Measurements from ENCODE around the gene BOK. TPM values are rescaled to one million over a fixed set of nuclear protein-coding genes. Genes with fewer than 3 reads are reported as not detected.

Gene BOK
- total RNA-seq, 1 experiment from 2014 or later: 41.5 TPM

DNA sequence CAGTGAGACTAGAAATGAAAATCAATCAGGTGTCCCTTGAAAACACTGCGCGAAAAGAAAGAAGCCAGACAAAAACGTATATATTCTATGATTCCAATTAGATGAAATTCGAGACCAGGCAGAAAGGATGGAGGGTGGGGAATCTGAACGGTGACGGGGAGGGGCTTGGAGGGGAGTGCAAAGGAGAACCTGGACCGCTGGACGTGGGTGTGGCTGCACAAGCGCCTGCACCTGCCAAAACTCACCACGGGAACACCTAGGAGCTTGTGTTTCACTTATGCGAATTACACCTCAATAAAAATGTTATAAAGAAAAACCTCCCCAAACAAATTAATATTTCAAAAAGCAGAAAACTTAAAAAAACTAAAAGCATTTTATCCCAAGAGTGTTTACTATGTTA lies 56.5 kb downstream of the BOK start (continued):
- no peak for TF ChIP-seq CTCF (IDR thresholded peaks at IDR 0.05 in 2 of 3, conservative IDR thresholded peaks at IDR 0.05 in 1 of 3; ENCODE audit: borderline replicate concordance in 1 of 3, insufficient read depth in 1 of 3, low read depth in 2 of 3, low read length in 2 of 3)
- TF ChIP-seq RAD21 (IDR thresholded peaks at IDR 0.05; ENCODE audit: low read depth): no peak

DNA sequence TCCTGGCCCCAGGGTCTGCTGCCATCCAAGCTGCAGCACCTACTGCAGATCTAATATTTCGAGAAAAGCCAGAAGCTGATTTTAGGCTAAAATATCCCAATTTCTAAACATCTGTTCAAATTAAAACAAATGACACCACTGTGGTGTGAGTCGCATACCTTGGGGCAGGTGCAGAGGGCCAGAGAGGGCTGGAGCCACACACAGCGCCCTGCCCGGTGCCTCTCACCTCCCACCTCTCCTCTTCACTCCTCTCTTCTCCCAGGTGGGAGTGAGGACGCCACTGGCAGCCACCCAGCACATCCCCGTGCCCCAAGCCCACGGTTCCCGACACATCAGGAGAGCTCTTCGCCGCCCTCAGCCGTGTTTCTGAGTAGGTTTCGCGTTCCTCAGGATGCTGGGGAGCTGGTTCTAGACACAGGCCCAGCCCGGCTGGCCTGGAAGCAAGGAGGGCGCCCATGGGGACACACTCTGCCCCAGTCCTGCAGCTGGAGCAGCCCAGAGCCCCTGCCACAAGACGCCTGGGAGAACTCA lies 57.0 kb downstream of the BOK start:
- H4K20me1 ChIP-seq (ENCODE audit: insufficient read depth): 0 out of 2 replicates have a peak, but pooled peaks cover 11% of the 10 kb centered on the region
- H3K79me2 ChIP-seq (ENCODE audit: insufficient read depth, low read length): peaks cover 96% of the 10 kb centered on the region
- intact Hi-C loops (cut with micrococcal nuclease): no loop called here

More for the DNA sequence above, 57.0 kb downstream of the BOK start:
- RAD21 ChIA-PET (ENCODE audit: low non-redundant PET in 1 of 2, low total read pairs in 2 of 2, uncharacterized antibody in 2 of 2, unreplicated experiment in 2 of 2): no interaction called here
- TF ChIP-seq EZH2 (IDR thresholded peaks at IDR 0.05) (no peak), RAD21 (IDR thresholded peaks at IDR 0.05; ENCODE audit: low read depth) (no peak), EZH2phosphoT487 (IDR thresholded peaks at IDR 0.05; ENCODE audit: borderline replicate concordance) (no peak), CTCF (IDR thresholded peaks at IDR 0.05 in 2 of 3, conservative IDR thresholded peaks at IDR 0.05 in 1 of 3; ENCODE audit: borderline replicate concordance in 1 of 3, insufficient read depth in 1 of 3, low read depth in 2 of 3, low read length in 2 of 3) (no peak)
- POLR2A ChIA-PET: no interaction called here
- ATAC-seq: no peak
- Histone ChIP-seq H3K4me3 (replicated peaks in 1 of 2; ENCODE audit: low read depth in 1 of 2, low read length in 2 of 2) (no peak overlapping the region), H3K9me3 (ENCODE audit: control insufficient read depth in 1 of 2, insufficient read depth in 1 of 2, low read depth in 1 of 2, low read length in 2 of 2) (no peaks in the 10 kb centered on the region), H3K9ac (ENCODE audit: low read length) (no peak overlapping the region), H3K4me1 (ENCODE audit: control insufficient read depth in 1 of 2, insufficient read depth in 2 of 2, low read length in 2 of 2) (peaks cover 0 to 25% of the 10 kb centered on the region in 2 experiments; a peak in 2 of 4 replicates), H3K27me3 (ENCODE audit: insufficient read depth, low read length) (no peaks in the 10 kb centered on the region), H3K36me3 (ENCODE audit: control insufficient read depth in 1 of 2, insufficient read depth in 2 of 2, low read length in 2 of 2) (peaks cover 3 to 17% of the 10 kb centered on the region in 2 experiments; a peak in 2 of 4 replicates), H3K4me2 (ENCODE audit: low read length) (no peak overlapping the region), H2AFZ (ENCODE audit: low read depth, low read length, poor library complexity, severe bottlenecking) (no peak overlapping the region), H3K9me2 (ENCODE audit: insufficient read depth) (no peaks in the 10 kb centered on the region), H3K27ac (ENCODE audit: low read depth, low read length) (no peak overlapping the region)
- CTCF ChIA-PET: no interaction called here
- BruUV-seq (replicated peaks): no TSS peak
- DNase-seq (ENCODE audit: low read depth, low spot score): no peak

Data from HCT116 (cell line).